ENCODE data around the gene TFCP2.

The TFCP2 gene

GRCh38 chr12:51115533-51115932, 57.4 kb downstream of the TFCP2 start:
- ChIA-PET CTCF (no interaction called here), POLR2A (no interaction called here)
- no peak for TF ChIP-seq CTCF (IDR thresholded peaks at IDR 0.05; ENCODE audit: control extremely low read depth, extremely low read depth, low read depth, missing control alignments)
- no peak for DNase-seq (ENCODE audit: extremely low spot score)

GRCh38 chr12:51108136-51108535, 64.8 kb downstream of the TFCP2 start:
- no peak for DNase-seq (ENCODE audit: extremely low spot score)
- CTCF ChIA-PET, result interaction anchor here (0.8 to 1.2 kb wide), 2 partner anchors 13 to 22 kb away, joined by 3 to 4 read pairs; no protein-coding TSS in a partner anchor
- no peak for TF ChIP-seq CTCF (IDR thresholded peaks at IDR 0.05; ENCODE audit: control extremely low read depth, extremely low read depth, low read depth, missing control alignments)
- POLR2A ChIA-PET, result interaction anchor here (1.7 kb wide), 1 partner anchor 25 kb away, joined by 9 read pairs; the partner anchor contains the start of gene CSRNP2

- ChIA-PET CTCF (interaction anchor here (1.3 kb wide), 1 partner anchor 237 kb away, joined by 4 read pairs; no protein-coding TSS in a partner anchor), POLR2A (no interaction called here)
These were observed 69.0 kb downstream of the TFCP2 start for GRCh38 chr12:51103977-51104376.

GRCh38 chr12:51098611-51099010, 74.3 kb downstream of the TFCP2 start:
- CTCF ChIA-PET, result no interaction called here
- POLR2A ChIA-PET, result interaction anchor here (1.4 kb wide), 1 partner anchor 15 kb away, joined by 4 read pairs; the partner anchor contains the start of gene CSRNP2

More at GRCh38 chr12:51103977-51104376, 69.0 kb downstream of the TFCP2 start:
- no peak for DNase-seq (ENCODE audit: extremely low spot score)
- no peak for TF ChIP-seq CTCF (IDR thresholded peaks at IDR 0.05; ENCODE audit: control extremely low read depth, extremely low read depth, low read depth, missing control alignments)

GRCh38 chr12:51090705-51091229, 82.2 kb downstream of the TFCP2 start:
- ChIA-PET CTCF (interaction anchor here (1.0 to 1.1 kb wide), 2 partner anchors 11 to 16 kb away, joined by 3 to 4 read pairs; no protein-coding TSS in a partner anchor), POLR2A (interaction anchor here (0.5 to 0.6 kb wide), 2 partner anchors 24 to 54 kb away, joined by 3 read pairs; no protein-coding TSS in a partner anchor)
- no peak for DNase-seq (ENCODE audit: extremely low spot score)
- TF ChIP-seq CTCF (IDR thresholded peaks at IDR 0.05; ENCODE audit: control extremely low read depth, extremely low read depth, low read depth, missing control alignments), result no peak

More at GRCh38 chr12:51098611-51099010, 74.3 kb downstream of the TFCP2 start:
- no peak for DNase-seq (ENCODE audit: extremely low spot score)
- no peak for TF ChIP-seq CTCF (IDR thresholded peaks at IDR 0.05; ENCODE audit: control extremely low read depth, extremely low read depth, low read depth, missing control alignments)

GRCh38 chr12:51087818-51088217, 85.1 kb downstream of the TFCP2 start:
- POLR2A ChIA-PET, result no interaction called here
- peak; percentile 42 for DNase-seq (ENCODE audit: extremely low spot score)
- no peak for TF ChIP-seq CTCF (IDR thresholded peaks at IDR 0.05; ENCODE audit: control extremely low read depth, extremely low read depth, low read depth, missing control alignments)
- CTCF ChIA-PET, result no interaction called here
